Measurements from ENCODE around the gene CDH20.
"Not testable (repeated sequence)": the region's sequence is repeated elsewhere in the genome, so short reads cannot be mapped to it uniquely, and the experiment has no call there.

CDH20 gene

GRCh38 chr18:61350578-61350977 lies 17.3 kb downstream of the CDH20 start:
- DNase-seq = no peak

DNA sequence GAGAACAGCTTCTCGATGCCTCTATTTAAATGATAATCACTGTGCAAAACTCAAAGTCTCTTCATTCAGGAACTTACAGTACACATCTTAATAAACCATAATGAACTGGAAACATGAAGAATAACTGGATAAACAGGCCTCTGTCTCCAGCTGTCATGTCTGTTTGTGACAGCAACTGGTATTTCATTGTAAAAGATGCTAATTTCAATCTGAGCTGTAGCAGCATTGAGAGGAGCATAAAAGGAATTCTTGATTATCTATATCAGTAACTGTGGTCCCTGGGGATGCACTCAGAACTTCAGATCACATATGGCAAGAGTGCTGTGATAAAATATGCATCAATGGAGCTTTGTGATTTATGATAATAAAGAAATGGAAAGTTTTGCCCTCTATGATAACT lies 18.8 kb downstream of the CDH20 start:
- DNase-seq = no peak

DNA sequence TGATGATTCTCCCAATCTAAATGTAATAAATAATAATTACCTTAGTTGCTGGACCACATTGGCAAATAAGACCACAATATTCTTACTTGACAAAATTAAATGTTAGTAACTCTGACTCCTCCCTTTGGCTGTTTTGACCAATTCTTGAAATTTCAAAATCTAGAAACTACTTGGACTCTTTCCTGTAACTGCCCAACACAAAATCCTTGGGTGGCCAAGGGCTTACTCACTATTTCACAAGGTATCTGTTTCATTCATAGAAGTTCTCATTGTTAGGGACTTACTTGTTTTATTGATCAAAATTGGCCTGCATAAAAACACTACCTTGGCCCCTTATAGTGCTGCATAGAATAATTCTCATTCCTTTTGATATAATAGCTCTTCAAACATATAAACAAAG lies 19.4 kb downstream of the CDH20 start:
- no peak for DNase-seq

DNA sequence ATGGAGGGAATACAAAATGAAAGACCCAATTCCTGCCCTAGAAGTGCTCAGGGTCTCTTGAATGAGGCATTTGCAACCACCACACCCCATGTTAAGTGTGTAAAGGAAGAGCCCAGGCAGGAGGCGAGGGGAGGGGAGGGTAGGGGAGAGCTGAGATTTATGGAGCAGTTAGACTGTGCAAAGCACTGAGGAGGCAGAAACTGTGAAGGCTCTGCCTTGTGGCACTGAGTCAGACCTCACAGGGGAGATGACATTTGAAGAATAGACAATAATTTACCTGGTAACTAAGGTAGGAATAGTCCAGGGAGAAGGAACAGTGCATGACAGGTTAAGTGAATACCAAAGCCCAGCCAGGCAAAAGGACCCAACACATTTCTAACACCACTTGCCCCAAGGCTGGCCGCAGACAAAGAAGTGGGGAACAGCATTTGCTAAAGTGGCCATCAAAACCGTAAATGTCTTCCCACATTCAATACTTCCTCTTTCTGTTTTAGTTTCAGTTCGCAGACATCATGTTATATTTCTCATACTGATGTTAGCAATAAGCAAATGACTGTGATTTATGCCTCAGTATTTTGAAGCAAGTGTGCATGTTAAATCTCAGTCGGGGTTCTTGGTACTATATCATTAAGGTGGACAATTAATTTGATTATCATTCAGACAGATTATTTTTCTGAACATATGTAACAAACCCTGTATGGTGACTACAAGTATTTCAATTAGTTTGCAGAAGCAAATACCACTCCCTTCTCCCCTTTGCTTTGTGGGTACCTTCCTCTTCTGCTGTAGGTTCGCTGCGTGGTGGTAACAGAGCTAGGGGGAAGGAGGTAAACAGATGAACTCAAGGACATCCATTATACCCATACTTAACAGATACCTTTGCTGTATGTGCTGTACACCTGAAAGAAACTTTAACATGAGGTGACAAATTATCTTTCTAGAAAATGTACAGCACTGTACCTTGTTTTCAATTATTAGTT lies 27.5 kb downstream of the CDH20 start:
- no peak for DNase-seq

- DNase-seq = no peak
Measured at GRCh38 chr18:61362511-61362910, 29.3 kb downstream of the CDH20 start.

- no peak for DNase-seq
Measured at GRCh38 chr18:61364953-61365352, 31.7 kb downstream of the CDH20 start.

DNA sequence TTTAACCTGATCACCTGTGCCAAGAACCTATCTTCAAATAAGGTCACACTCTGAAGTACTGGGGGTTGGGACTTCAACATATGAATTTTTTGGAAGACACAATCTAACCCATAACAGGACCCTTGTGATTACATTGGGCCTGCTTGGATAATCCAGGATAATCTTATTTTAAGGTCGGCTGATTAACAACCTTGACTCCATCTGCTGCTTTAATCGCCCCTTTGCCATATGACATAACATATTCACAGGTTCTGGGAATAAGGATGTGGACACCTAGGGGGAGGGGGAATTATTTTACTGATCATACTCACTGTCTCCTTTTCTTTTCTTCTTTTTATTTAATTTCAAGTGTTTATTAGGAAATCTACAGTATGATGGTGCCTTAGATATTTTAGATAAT lies 34.8 kb downstream of the CDH20 start:
- DNase-seq = no peak

DNA sequence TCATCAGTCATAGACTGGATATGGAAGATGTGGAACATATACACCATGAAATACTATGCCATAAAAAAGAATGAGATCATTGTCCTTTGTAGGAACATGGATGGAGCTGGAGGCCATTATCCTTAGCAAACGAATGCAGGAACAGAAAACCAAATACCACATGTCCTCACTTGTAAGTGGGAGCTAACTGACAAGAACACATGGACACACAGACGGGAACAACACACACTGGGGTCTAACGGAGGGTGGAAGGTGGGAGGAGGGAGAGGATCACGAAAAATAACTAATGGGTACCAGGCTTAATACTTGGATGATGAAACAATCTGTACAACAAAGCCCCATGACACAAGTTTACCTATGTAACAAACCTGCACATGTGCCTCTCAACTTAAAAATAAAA lies 36.4 kb downstream of the CDH20 start:
- DNase-seq = not testable (repeated sequence)

GRCh38 chr18:61371111-61371510 lies 37.9 kb downstream of the CDH20 start:
- no peak for DNase-seq

DNA sequence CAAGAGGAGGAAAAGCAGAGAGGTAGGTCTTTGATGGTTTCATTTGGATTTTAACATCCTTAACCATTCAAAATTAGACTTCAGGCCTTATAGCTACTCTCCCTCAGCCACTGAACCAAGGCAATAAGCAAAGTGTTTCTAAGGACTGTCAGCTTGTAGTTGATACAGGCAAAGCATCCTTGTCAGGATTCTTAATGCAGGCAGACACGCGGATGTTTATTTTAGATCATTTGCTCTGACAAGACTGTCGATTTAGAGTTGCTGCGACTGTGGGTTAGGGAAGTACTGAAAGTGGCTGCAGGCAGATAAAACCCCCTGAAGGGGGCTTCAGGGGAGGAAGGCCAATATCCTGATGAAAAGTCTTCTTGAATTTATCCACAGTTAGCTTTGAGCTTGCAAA lies 46.6 kb downstream of the CDH20 start:
- DNase-seq = no peak

DNA sequence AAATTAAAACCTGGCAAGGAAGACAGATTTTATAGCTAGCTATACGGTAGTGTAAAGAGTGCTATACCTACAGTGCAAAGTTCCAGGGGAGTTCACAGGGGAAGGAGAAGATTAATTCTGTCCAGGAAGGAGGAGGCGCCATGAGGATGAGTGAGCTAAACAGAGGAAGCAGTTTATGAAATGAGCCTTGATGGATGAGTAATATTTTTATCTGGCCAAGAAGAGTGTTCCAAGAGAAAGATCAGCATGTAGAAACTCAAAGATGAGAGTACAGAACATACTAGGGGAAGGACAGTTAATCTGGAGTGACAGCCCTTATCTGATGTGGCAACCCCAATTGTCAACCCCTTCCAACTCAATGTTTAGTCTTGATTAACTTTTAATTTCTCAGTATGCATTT lies 54.8 kb downstream of the CDH20 start:
- no peak for DNase-seq

DNA sequence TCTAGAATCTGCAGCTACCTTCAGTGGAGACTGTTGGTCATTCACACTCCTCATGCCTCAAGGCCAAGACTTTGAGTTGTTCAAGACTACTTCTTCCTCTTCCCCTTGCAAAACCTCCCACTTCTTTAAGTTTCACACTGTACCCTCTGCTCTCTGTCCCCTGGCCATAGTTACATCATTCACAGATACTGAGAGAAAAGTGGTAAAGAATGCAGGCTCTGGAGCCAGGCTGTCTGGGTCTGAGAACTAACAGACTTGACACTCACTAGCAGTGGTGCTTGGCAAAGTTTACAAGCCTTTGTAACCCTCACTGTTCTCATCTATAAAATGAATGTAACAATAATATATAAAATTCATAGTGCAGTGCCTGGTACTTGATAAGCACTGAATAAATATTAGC lies 61.8 kb downstream of the CDH20 start:
- no peak for DNase-seq

DNA sequence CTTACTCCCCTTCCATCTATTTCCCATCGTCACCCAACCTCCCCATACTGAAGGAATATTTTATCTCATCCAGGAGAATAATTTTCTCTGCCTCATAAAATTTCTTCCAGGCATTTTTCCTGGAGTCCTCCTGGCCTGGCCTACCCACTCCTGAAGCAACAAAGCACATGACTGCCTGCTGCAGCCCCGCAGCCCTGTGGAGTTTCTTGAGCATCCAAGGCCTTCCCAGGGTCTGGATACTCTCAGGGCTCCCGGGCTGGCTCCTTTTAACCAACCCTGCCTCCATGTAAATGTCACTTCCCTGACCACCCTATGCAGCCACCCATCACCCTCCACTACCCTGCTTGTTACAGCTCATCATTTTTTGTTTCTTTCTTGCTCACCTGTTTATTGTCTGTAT lies 64.0 kb downstream of the CDH20 start:
- no peak for DNase-seq

GRCh38 chr18:61398961-61399705 lies 65.9 kb downstream of the CDH20 start:
- DNase-seq = no peak

DNA sequence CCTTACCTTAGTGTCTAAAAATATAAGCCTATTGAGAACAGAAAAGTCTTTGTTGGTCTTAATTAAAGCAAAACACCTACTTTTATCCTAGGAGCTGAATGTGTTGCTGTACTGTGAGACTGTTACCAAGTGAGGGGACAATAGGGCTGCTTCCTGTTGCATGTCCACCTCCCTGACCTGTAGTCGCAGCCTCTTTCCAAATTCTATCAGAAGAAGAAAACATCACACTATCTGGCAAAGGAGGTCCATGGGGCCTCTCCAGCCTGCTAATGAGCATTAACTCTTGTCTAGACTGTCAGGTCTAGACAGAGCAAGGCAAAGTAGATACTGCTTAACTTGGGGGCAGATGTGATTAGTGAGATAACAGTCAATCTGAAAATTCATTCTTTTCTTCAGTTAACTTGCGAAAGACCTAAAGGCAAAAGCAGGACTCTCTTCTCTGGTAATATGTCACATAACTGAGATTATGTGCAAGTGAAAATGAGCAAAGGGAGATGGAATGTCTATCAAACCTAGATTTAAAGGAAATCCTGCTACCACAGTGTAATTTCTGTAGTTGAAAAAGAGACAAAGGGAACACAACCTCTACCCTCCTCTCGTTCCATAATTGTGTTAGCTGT lies 66.9 kb downstream of the CDH20 start:
- DNase-seq = no peak

DNA sequence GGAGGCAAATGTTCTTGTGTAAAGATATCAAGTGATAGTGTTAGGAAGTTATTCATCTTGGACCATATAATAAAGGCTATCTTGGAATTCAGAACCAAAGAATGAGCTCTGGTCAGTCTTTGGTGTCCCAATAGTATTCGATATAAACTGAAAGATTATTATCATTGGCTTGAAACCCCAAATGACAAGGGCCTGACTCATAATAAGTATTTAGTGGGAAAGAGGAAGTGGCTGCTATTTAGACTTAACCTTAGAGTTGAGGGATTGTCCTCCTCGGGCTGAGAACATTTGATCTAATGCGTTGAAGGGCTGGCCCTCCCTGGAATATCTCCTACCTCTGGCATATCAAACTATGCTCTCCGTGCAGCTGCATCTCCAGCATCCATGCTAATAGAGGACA lies 67.5 kb downstream of the CDH20 start:
- DNase-seq = no peak

DNA sequence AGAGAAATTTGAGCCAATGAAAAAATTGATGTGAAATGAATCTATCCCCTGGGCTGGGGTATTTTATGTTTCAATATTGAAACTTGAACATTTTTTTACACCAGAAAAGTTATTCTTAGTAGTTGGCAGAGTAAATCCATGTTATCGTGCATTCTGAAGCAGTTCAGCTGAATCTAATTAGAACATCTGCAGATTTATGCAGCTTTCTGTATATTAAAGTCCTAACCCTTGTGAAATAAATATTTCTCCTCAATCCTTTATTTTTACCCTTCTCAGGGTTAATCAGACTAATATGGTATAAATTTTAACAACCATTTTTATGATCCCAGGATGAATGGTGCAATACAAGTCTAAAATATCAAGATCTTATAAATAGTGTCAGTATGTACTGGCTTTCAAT lies 69.5 kb downstream of the CDH20 start:
- DNase-seq = no peak

DNA sequence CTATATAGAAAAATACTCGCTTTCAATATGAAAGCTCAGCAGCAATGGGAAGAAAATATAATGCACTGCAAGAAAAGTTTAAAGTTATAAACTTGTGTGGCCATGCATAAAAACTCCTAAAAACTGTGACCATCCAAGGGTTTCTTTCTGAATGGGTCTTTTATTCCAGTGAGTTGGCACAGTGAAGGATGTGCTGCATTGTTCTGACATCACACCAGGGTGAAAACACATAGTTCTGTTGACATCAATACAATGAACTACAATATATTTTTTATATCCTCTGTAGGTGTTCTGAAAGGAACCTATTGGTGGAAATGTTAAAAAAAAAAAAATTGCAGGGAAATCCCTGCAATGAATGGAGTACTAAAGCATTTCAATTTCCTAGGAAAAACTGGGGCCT lies 80.2 kb downstream of the CDH20 start:
- DNase-seq = no peak

DNA sequence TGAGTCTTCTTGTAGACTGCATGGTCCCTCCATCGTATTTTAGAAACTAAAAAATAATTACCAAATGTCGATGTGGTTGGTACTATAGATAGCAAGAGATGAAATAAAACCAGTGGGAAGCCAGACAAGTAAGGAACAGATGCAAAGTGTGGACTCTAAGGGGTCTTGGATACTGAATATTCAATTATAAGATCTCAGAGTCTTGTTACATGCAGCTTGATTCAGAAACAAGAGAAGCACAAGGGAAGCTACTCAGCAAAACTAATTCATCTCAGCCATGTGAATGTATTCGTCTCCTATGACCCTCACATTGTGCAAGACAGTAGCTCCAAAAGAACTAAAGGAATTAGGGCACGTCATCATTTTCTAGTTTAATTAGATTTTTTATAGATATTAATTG lies 80.9 kb downstream of the CDH20 start:
- DNase-seq = no peak

GRCh38 chr18:61419763-61420162 lies 86.5 kb downstream of the CDH20 start:
- no peak for DNase-seq

- no peak for DNase-seq
Measured at GRCh38 chr18:61420218-61420885, 87.1 kb downstream of the CDH20 start.

DNA sequence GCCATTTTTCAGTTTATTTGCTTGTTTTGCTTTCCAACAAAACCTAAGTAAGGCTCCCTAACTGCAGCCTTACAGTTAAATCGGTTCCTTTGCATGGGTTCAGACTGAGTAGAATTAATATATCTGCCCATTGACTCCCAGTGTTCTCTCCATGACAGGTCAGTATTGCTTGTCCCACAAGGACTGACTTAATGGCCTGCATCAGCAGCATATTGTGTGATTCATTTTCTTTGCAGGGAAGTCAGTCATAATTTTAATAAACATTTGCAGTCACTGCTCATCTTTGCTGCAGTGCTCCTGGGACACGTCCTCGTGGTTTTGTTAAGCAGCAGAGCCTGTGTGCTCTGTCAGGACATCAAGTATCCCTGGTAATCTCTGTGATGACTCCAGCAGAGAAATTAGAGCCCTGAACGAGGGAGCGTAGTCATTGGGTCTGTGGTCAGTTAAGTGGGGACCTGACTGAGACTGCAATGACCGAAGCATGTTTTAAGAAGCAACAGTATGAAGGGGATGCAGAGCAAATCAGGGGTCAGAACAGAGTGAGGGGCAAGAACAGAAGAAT lies 93.3 kb downstream of the CDH20 start:
- no peak for DNase-seq

DNA sequence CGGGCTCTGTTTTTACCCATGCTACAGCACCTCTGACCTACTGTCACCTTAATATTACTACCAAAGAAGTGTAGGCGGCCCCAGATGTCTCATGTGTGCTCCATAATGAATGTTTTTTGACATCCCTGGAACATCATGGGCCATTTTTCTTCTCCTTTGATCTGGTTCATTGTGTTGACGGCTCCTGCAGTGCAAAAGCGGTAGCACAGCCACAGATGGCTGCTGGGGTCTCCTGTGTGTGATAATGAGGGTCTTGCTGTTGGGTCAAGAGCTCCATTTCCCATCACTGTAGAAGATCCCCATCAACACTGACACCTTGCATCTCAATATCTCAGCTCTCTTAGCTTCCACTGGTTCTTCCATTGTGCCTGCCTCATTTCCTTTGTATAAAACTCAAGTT lies 95.0 kb downstream of the CDH20 start:
- DNase-seq = no peak
